B cell (primary cell): ENCODE results near the gene ARIH2.

Experiments
- CTCF ChIP-seq: fragments of 200-600 bp; IDR thresholded peaks from one replicate; pipeline ENCODE4 v1.8.0; 2022; ENCODE audit warnings: antibody characterized with exemption, mild to moderate bottlenecking
- EZH2 ChIP-seq: IDR thresholded peaks from 2 replicates; pipeline ENCODE4 v1.6.1; 2012; ENCODE audit warnings: borderline replicate concordance, low read depth, mild to moderate bottlenecking, moderate library complexity, low read length; ENCODE audit not compliant: insufficient read depth, poor library complexity, severe bottlenecking

DNA sequence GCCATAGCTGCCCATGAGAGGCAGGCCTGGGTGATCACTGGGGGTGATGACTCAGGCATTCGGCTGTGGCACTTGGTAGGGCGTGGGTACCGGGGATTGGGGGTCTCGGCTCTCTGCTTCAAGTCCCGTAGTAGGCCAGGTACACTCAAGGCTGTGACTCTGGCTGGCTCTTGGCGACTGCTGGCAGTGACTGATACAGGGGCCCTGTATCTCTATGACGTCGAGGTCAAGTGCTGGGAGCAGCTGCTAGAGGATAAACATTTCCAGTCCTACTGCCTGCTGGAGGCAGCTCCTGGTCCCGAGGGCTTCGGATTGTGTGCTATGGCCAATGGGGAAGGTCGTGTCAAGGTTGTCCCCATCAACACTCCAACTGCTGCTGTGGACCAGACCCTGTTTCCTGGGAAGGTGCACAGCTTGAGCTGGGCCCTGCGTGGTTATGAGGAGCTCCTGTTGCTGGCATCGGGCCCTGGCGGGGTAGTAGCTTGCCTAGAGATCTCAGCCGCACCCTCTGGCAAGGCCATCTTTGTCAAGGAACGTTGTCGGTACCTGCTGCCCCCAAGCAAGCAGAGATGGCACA lies 93.9 kb downstream of the ARIH2 start:
- TF ChIP-seq CTCF (no peak), EZH2 (no peak)
